Epithelial cell of esophagus (primary cell): ENCODE measurements around the gene TDRD12.

Experiments
- DNase-seq: peaks from one replicate; pipeline ENCODE4 v3.0.0; 2010; ENCODE audit warnings: low read depth
- H3K4me3 ChIP-seq: 2 replicates; pipeline ENCODE4 v1.5.1; 2011; ENCODE audit warnings: mild to moderate bottlenecking, low read length, control low read depth
- CTCF ChIP-seq: IDR thresholded peaks from 2 replicates; pipeline ENCODE4 v1.5.1; 2011; ENCODE audit warnings: low read depth, mild to moderate bottlenecking, low read length, control low read depth, inconsistent platforms; ENCODE audit not compliant: insufficient read depth; ENCODE audit errors: missing control alignments

The TDRD12 gene

DNA sequence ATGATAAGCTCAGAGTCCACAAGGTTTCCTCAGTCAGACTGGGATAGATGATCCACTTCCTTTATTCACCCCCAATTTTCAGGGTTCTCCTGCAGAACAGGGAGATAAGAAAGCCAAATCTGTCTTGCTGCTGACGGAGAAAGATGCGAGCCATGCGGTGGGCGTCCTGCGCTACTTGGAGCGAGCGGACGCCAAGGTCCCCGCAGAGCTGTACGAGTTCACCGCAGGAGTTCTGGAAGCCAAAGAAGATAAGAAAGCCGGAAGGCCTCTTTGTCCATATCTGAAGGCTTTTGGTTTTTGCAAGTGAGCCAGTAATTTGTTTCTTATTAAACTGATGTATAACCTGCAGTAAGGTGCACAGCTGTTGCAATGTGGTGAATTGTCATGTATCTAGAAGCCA is 83.3 kb downstream of the TDRD12 start:
- no peak for DNase-seq
- H3K4me3 ChIP-seq = no peak overlapping the region
- no peak for TF ChIP-seq CTCF

GRCh38 chr19:32808236-32808635 is 88.7 kb downstream of the TDRD12 start:
- no peak for TF ChIP-seq CTCF
- H3K4me3 ChIP-seq = no peak overlapping the region
- DNase-seq = no peak

- no peak for TF ChIP-seq CTCF
- H3K4me3 ChIP-seq = no peak overlapping the region
- no peak for DNase-seq
Observed at GRCh38 chr19:32809254-32809653, 89.7 kb downstream of the TDRD12 start.

DNA sequence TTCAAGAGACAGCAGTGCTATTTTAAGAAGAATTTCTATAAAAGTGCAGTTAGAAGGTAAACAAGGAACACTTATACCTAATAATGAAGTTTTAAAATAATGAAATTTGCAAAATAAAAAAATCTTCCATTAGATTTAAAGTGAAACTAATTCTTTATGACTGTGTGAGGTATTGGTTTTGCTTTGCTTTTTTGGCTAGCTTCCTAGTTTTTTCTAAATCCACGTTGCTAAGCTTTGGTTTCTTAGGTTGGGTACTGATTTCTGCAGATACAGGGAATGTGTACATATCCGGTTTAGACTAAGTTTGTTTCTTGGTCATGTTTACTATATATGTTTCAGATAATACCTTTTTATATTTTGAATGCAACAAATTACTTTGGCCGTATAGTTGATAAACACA is 90.2 kb downstream of the TDRD12 start:
- H3K4me3 ChIP-seq = no peak overlapping the region
- no peak for DNase-seq
- no peak for TF ChIP-seq CTCF

DNA sequence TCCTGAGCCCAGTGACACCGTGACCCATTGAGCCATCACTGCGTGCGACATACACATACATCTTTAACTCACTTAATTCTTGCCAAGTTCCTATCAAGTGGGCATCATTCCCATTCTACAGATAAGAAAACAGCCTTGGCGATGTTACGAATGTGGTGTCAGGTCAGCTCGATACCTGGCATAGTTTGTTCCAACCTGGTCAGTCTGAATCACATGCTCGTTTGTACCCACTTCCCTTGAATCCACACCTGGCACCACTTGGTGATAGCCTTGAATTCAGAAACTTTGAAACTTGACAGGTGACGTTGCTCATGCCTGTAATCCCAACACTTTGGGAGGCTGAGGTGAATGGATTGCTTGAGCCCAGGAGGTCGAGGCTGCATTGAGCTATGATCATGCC is 90.9 kb downstream of the TDRD12 start:
- no peak for DNase-seq
- no peak for TF ChIP-seq CTCF
- H3K4me3 ChIP-seq = no peak overlapping the region

GRCh38 chr19:32811151-32811550 is 91.6 kb downstream of the TDRD12 start:
- H3K4me3 ChIP-seq = no peak overlapping the region
- TF ChIP-seq CTCF = no peak
- no peak for DNase-seq

- DNase-seq = no peak
- no peak overlapping the region for H3K4me3 ChIP-seq
- no peak for TF ChIP-seq CTCF
Observed at GRCh38 chr19:32812036-32812435, 92.5 kb downstream of the TDRD12 start.
